DND-41 (cell line): ENCODE data around the gene MAP2K1.

ENCODE experiments used
- ATAC-seq: fragments of 200-7000 bp; cut with Tn5 transposase; 3 replicates; pipeline ENCODE4 v1.9.1; 2021; ENCODE audit warnings: low read depth; ENCODE audit not compliant: insufficient read depth
- DNase-seq: peaks from one replicate; pipeline ENCODE4 v3.0.0-alpha.2; 2020
- H2AFZ ChIP-seq: 2 replicates; pipeline ENCODE4 v1.6.0; 2012; ENCODE audit warnings: low read depth, low read length
- H3K27ac ChIP-seq: 2 replicates; pipeline ENCODE4 v1.5.1; 2012; ENCODE audit warnings: low read length, inconsistent platforms
- H3K27me3 ChIP-seq: fragments of 200-600 bp; sonication (generic); 2 replicates; pipeline ENCODE4 v1.6.0; 2012; ENCODE audit warnings: low read length, mild to moderate bottlenecking, inconsistent platforms; ENCODE audit not compliant: insufficient read depth, poor library complexity
- H3K36me3 ChIP-seq: 2 replicates; pipeline ENCODE4 v1.5.1; 2012; ENCODE audit warnings: low read length, inconsistent platforms; ENCODE audit not compliant: insufficient read depth
- H3K4me1 ChIP-seq: 2 replicates; pipeline ENCODE4 v1.5.1; 2012; ENCODE audit warnings: mild to moderate bottlenecking, low read length; ENCODE audit not compliant: insufficient read depth
- H3K4me2 ChIP-seq: 2 replicates; pipeline ENCODE4 v1.6.0; 2012; ENCODE audit warnings: mild to moderate bottlenecking, moderate library complexity, low read length, inconsistent platforms; ENCODE audit not compliant: insufficient read depth
- H3K4me3 ChIP-seq, 2 experiments: fragments of 200-600 bp in 1 of 2; shearing (Covaris generic) in 1 of 2; 2 replicates each; pipeline ENCODE4 v1.5.1; 2012 to 2016; ENCODE audit warnings: inconsistent platforms in 2 of 2, low read length in 2 of 2, mild to moderate bottlenecking in 2 of 2, low read depth in 1 of 2, moderate library complexity in 1 of 2
- H3K79me2 ChIP-seq: 2 replicates; pipeline ENCODE4 v1.6.0; 2012; ENCODE audit warnings: low read length, inconsistent platforms; ENCODE audit not compliant: insufficient read depth
- H3K9ac ChIP-seq: 2 replicates; pipeline ENCODE4 v1.6.0; 2012; ENCODE audit warnings: low read depth, mild to moderate bottlenecking, inconsistent platforms, low read length, moderate library complexity
- H3K9me3 ChIP-seq: 2 replicates; pipeline ENCODE4 v1.5.1; 2012; ENCODE audit warnings: low read length, moderate library complexity, mild to moderate bottlenecking, inconsistent platforms; ENCODE audit not compliant: insufficient read depth, severe bottlenecking
- H4K20me1 ChIP-seq: 2 replicates; pipeline ENCODE4 v1.6.0; 2012; ENCODE audit warnings: low read length; ENCODE audit not compliant: insufficient read depth
- CTCF ChIP-seq: IDR thresholded peaks from 2 replicates; pipeline ENCODE4 v1.5.1; 2012; ENCODE audit warnings: borderline replicate concordance, low read length, moderate library complexity, mild to moderate bottlenecking; ENCODE audit not compliant: poor library complexity, severe bottlenecking; ENCODE audit errors: extremely low read depth
- EZH2 ChIP-seq: IDR thresholded peaks from 3 replicates; pipeline ENCODE4 v1.6.1; 2012; ENCODE audit warnings: borderline replicate concordance, low read depth, mild to moderate bottlenecking, moderate library complexity, low read length, inconsistent platforms; ENCODE audit not compliant: severe bottlenecking

MAP2K1 gene

GRCh38 chr15:66404122-66404521, 17.4 kb downstream of the MAP2K1 start:
- Histone ChIP-seq H3K27ac (peak overlapping the region; percentile 64), H3K4me2 (peak overlapping the region; percentile 56; the same call in 1 of the 2 replicates), H3K9me3 (no peaks in the 10 kb centered on the region), H2AFZ (no peak overlapping the region), H3K4me1 (peaks cover 100% of the 10 kb centered on the region), H3K79me2 (peaks cover 100% of the 10 kb centered on the region), H4K20me1 (peaks cover 47% of the 10 kb centered on the region), H3K4me3 (0 out of 4 replicates have a peak overlapping the region, but pooled peaks of 1 of the 2 experiments have one; percentile 24), H3K27me3 (no peaks in the 10 kb centered on the region), H3K36me3 (0 out of 2 replicates have a peak, but pooled peaks cover 3% of the 10 kb centered on the region), H3K9ac (peak overlapping the region; percentile 29; the same call in 1 of the 2 replicates)
- TF ChIP-seq CTCF: no peak
- no peak for TF ChIP-seq EZH2
- ATAC-seq (no peak), DNase-seq (peak; percentile 24)

GRCh38 chr15:66404532-66404931, 17.8 kb downstream of the MAP2K1 start:
- peak overlapping the region; percentile 56 for H3K4me2 ChIP-seq
- H3K4me1 ChIP-seq: peaks cover 100% of the 10 kb centered on the region
- peak overlapping the region in 1 of 2 experiments; percentile 24; a peak in 1 of 4 replicates for H3K4me3 ChIP-seq
- no peaks in the 10 kb centered on the region for H3K27me3 ChIP-seq
- H3K9ac ChIP-seq: peak overlapping the region; percentile 29; the same call in 1 of the 2 replicates
- peak overlapping the region; percentile 64 for H3K27ac ChIP-seq
- peak; percentile 11 for TF ChIP-seq CTCF
- no peak for TF ChIP-seq EZH2
- no peaks in the 10 kb centered on the region for H3K9me3 ChIP-seq
- DNase-seq: peak; percentile 48
- peaks cover 100% of the 10 kb centered on the region for H3K79me2 ChIP-seq
- ATAC-seq: peak; percentile 38
- H3K36me3 ChIP-seq: no peaks in the 10 kb centered on the region
- H4K20me1 ChIP-seq: peaks cover 49% of the 10 kb centered on the region
- H2AFZ ChIP-seq: no peak overlapping the region

- peak overlapping the region in 1 of 2 experiments; percentile 24; a peak in 1 of 4 replicates for H3K4me3 ChIP-seq
- H3K36me3 ChIP-seq: no peaks in the 10 kb centered on the region
- H3K4me1 ChIP-seq: peaks cover 100% of the 10 kb centered on the region
- peak overlapping the region; percentile 56 for H3K4me2 ChIP-seq
- DNase-seq (no peak), ATAC-seq (no peak)
- H3K27me3 ChIP-seq: no peaks in the 10 kb centered on the region
- H3K9me3 ChIP-seq: no peaks in the 10 kb centered on the region
- peaks cover 51% of the 10 kb centered on the region for H4K20me1 ChIP-seq
- TF ChIP-seq CTCF (no peak), EZH2 (no peak)
- H3K27ac ChIP-seq: peak overlapping the region; percentile 64
- no peak overlapping the region for H2AFZ ChIP-seq
- peaks cover 100% of the 10 kb centered on the region for H3K79me2 ChIP-seq
- H3K9ac ChIP-seq: peak overlapping the region; percentile 29; the same call in 1 of the 2 replicates
Measured at GRCh38 chr15:66405007-66405406, 18.3 kb downstream of the MAP2K1 start.
